GM21786 (cell line): Measurements from ENCODE around the gene ANKFY1.
"Not testable (repeated sequence)": the region's sequence is repeated elsewhere in the genome, so short reads cannot be mapped to it uniquely, and the experiment has no call there.

Source experiments
- ATAC-seq: cut with Tn5 transposase; IDR thresholded peaks from one replicate; pipeline ENCODE4 v1.9.1; 2021; ENCODE audit not compliant: unreplicated experiment

The ANKFY1 gene

GRCh38 chr17:4262703-4263102 lies 1.1 kb downstream of the ANKFY1 start:
- ATAC-seq: no peak

DNA sequence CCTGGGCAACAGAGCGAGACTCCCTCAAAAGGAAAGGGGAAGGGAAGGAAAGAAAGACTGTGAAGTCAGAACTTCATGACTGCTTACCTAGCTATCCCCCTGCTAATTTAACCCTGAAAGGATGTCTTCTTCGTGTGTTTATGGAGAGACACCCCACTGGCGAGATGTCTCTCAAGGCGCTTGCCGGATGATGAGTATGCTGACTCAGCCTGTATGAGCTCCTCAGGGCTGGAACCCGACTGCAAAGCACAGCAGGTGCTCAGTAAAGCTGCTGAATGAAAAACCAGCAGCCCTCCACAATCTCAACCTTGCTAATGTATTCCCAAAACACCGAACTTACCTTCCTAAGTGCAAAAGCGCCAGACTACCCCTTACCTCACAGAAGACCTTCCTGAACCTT lies 2.3 kb downstream of the ANKFY1 start:
- no peak for ATAC-seq

DNA sequence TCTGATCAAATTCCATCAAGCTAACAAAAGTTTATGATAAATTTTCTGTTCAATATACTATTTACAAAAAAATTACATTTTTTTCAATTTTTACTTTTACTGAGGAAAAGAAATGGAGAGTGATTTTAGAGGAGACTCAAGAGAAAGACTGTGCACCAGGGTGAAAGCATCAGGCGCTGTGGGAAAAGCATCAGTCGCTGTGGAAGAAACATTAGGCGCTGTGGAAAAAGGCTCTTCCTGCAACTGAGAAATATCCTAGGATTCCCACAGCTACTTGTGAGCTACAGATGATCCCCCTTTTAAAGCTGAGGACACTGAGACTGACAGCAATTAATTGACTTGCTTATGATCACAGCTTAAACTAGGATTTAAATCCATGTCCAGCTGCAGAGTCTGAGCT lies 4.9 kb downstream of the ANKFY1 start:
- ATAC-seq: no peak

DNA sequence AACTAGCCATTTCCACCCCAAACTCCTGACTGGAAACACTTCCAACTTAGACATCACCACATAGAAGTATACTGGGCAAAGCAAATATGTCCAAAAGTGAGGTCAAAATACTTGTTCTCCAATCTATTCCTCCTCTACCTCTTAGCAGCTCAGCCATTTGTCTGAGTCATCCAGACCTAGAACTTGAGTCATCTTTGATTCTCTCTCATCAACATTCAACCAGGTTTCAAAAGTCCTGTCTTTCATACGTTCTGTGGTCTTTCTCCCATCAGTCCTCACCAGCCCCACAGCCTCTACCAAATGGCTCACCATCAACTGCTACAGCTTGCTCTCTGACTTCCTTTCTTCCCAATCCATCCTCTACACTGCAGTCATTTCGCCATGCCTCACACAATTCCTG lies 6.8 kb downstream of the ANKFY1 start:
- no peak for ATAC-seq

DNA sequence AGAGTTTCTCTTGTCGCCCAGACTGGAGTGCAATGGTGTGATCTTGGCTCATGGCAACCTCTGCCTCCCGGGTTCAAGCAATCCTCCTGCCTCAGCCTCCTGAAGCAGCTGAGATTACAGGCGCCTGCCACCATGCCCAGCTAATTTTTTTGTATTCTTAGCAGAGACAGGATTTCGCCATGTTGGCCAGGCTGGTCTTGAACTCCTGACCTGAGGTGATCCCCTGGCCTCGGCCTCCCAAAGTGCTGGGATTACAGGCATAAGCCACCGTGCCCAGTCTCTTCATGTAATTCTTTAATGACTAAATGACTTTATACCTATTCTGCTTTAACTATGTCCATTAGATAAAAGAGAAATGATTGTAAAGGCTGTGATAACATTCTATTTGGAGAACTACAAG lies 8.5 kb downstream of the ANKFY1 start:
- not testable (repeated sequence) for ATAC-seq

- ATAC-seq: no peak
Measured at GRCh38 chr17:4250887-4251286, 12.9 kb downstream of the ANKFY1 start.

DNA sequence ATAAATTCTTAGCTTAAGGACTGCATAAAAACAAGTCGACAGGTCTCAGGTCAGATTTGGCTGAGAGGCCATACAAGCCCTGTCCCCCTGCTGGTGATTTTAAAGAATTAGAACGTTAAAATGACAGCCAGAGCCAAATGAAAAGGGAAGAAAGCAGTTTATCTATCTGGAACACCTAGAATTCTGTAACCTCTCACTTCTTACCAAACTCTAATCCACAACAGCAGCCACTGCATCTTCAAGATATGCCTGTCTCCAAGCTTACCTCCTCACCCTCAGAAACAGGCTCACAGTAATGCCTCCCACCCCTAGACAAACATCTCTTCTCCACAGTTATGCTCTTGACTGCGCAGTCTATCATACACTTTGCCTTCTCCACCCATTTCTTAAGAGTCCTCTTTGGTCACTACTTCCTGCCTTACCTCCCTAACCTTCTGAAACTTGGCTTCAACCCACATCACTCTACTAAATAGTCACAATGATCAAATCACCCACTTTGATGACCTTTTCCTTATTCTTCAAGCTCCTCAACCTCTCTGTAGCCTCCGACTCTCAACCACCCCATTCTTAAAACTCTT lies 14.2 kb downstream of the ANKFY1 start:
- no peak for ATAC-seq

- no peak for ATAC-seq
Measured at GRCh38 chr17:4248504-4249277, 15.1 kb downstream of the ANKFY1 start.

DNA sequence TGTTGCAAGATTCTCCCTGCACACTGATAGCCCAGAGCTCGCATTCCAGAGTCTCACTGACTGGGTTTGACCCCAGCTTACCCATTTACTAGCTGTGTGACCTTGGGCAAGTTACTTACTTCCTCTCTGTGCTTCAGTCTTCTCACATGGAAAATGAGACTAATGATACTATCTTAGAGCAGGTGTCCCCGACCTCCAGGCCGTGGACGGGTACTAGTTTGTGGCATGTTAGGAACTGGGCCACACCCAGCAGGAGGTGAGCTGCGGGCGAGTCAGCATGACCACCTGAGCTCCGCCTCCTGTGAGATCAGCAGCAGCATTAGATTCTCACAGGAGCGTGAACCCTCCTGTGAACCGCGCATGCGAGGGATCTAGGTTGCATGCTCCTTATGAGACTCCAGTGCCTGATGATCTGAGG lies 15.8 kb downstream of the ANKFY1 start:
- no peak for ATAC-seq

- no peak for ATAC-seq
Measured at GRCh38 chr17:4247361-4247970, 16.3 kb downstream of the ANKFY1 start.

DNA sequence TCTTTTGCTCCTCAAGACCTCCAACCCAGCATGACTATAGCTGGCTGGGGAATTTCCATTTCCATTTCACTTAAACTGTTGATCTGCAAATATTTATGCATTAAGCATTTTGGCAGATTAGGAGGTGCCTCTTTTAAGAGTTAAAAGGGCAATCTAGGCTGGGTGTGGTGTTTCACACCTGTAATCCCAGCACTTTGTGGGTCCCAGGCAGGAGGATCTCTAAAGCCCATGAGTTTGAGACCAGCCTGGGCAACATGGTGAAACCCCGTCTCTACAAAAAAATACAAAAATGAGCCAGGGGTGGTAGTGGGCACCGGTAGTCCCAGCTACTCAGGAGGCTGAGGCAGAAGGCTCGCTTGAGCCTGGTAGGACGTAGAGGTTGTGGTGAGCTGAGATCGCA lies 17.1 kb downstream of the ANKFY1 start:
- ATAC-seq: no peak

DNA sequence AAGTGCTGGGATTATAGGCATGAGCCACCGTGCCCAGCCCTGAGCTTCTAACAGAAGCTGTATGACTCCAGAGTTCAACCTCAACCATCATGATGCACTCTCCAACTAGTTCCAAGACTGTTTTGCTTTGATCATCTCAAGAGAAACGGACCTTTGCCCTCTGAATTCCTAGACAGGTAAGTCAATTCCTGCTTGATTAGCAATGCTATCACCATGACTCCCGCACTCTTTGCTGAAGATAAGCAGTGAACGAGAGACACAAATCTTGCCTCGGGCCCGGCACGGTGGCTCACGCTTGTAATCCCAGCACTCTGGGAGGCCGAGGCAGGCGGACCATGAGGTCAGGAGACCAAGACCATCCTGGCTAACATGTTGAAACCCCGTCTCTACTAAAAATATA lies 22.2 kb downstream of the ANKFY1 start:
- no peak for ATAC-seq

DNA sequence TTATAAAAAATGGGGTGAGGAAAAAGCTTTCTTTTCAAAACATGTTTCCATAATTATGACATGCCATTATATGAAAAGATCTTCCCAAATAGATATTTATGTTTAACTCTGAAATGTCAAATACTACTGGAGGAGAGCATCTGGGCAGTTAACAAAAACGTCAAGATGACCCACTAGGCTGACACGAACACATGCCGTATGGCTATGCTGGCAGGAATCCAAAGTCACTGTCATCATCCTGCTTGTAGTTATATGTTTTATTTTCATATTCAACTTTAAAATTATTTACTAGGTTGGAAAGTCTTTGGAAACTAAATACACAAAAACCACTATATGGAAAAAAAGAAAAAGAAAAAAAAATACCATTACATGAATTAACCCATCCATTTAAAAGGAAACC lies 27.3 kb downstream of the ANKFY1 start:
- no peak for ATAC-seq

GRCh38 chr17:4235372-4236279 lies 28.2 kb downstream of the ANKFY1 start:
- ATAC-seq: no peak

DNA sequence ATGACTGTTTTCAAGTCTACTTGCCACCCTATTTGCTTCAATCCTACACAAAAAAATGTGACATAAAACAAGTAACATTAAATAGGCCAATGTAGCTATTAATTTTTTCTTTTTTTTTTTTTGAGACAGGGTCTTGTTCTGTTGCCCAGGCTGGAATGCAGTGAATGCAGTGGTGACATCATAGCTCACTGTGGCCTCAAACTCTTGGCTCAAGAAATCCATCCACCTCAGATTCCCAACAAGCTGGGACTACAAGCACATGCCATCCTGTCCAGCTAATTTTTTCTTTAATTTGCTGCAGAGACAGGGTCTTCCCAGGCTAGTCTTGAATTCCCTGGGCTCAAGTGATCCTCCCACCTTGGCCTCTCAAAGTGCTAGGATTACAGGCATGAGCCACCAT lies 29.4 kb downstream of the ANKFY1 start:
- no peak for ATAC-seq

DNA sequence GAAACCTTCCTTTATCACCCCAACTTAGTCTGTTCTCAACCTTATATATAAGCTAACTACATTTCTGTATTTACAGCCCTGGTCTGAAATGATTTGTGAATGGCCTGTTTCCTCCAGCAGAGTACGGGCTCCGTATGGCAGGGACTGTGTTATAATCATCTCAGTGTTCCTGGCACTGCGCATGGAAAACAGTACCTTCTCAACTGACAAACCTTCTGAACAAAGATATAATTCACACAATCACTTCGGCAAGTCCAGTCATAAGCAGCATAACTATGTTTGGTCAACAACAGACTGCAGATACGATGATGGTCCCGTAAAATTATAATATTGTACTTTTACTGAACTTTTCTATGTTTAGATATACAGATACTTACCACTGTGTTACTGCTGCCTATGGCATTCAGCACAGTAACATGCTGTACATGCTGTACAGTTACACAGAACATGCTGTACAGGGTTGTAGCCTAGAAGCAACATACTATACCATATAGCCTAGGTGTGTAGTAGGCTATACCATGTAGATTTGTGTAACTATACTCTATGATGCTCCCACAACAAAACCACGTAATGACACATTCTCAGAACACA lies 30.0 kb downstream of the ANKFY1 start:
- ATAC-seq: no peak

DNA sequence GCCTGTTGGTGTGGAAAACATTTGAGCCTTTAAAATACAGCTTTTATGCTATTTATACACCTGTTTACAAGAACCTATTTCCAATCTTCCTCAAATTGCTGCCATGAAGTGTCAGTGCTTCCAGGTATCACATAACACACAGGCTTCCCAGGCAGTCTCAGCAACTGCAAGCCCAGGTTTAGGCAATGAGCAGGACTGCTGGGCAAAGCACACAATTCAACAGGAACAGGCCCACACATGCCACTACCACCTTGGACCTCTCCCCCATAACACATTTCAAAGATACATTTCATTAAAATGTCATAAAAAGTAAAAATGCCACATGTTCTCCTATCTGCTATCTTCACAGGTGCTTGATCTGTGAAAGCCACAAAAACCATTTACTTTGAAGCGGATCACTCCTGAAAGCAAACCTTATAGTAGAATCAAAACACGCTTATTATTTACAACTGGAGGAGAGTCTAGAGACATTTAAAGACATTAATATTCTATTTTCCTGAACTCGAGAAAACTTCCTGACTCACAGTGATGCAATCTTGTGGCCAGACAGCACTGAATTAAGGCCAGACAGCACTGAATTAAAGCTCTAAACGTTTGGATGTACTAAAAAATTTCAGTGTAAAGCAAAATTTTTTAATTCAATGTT lies 31.5 kb downstream of the ANKFY1 start:
- ATAC-seq: no peak

- ATAC-seq: no peak
Measured at GRCh38 chr17:4229627-4230541, 33.9 kb downstream of the ANKFY1 start.

- no peak for ATAC-seq
Measured at GRCh38 chr17:4221899-4222659, 41.7 kb downstream of the ANKFY1 start.
